T-helper 22 cell (primary cell): ENCODE results near the gene IL1RAPL1.
"Not testable (repeated sequence)": the region's sequence is repeated elsewhere in the genome, so short reads cannot be mapped to it uniquely, and the experiment has no call there.

Experiments
- DNase-seq: peaks from one replicate; pipeline ENCODE4 v3.0.0-alpha.2; 2020; ENCODE audit warnings: low read depth

The IL1RAPL1 gene

GRCh38 chrX:28628120-28628519, 40.9 kb downstream of the IL1RAPL1 start:
- DNase-seq: no peak

GRCh38 chrX:28638775-28639174, 51.5 kb downstream of the IL1RAPL1 start:
- no peak for DNase-seq

- no peak for DNase-seq
These were observed 52.2 kb downstream of the IL1RAPL1 start for GRCh38 chrX:28639451-28639850.

- DNase-seq: no peak
These were observed 62.3 kb downstream of the IL1RAPL1 start for GRCh38 chrX:28649541-28649940.

- no peak for DNase-seq
These were observed 63.9 kb downstream of the IL1RAPL1 start for GRCh38 chrX:28651186-28651585.

- no peak for DNase-seq
These were observed 72.0 kb downstream of the IL1RAPL1 start for GRCh38 chrX:28659269-28659668.

GRCh38 chrX:28665778-28666177, 78.5 kb downstream of the IL1RAPL1 start:
- no peak for DNase-seq

- DNase-seq: no peak
These were observed 81.1 kb downstream of the IL1RAPL1 start for GRCh38 chrX:28668303-28668702.

GRCh38 chrX:28668957-28669356, 81.7 kb downstream of the IL1RAPL1 start:
- DNase-seq: no peak

GRCh38 chrX:28670074-28670473, 82.8 kb downstream of the IL1RAPL1 start:
- no peak for DNase-seq

- DNase-seq: no peak
These were observed 87.9 kb downstream of the IL1RAPL1 start for GRCh38 chrX:28675173-28675572.

GRCh38 chrX:28693101-28693500, 105.9 kb downstream of the IL1RAPL1 start:
- DNase-seq: no peak

GRCh38 chrX:28697732-28698131, 110.5 kb downstream of the IL1RAPL1 start:
- no peak for DNase-seq

- no peak for DNase-seq
These were observed 114.0 kb downstream of the IL1RAPL1 start for GRCh38 chrX:28701222-28701621.

- DNase-seq: no peak
These were observed 119.7 kb downstream of the IL1RAPL1 start for GRCh38 chrX:28706964-28707363.

GRCh38 chrX:28709421-28709820, 122.2 kb downstream of the IL1RAPL1 start:
- DNase-seq: no peak

- no peak for DNase-seq
These were observed 130.6 kb downstream of the IL1RAPL1 start for GRCh38 chrX:28717864-28718263.

- no peak for DNase-seq
These were observed 131.2 kb downstream of the IL1RAPL1 start for GRCh38 chrX:28718450-28718849.

GRCh38 chrX:28719620-28720019, 132.4 kb downstream of the IL1RAPL1 start:
- no peak for DNase-seq

- no peak for DNase-seq
These were observed 165.1 kb downstream of the IL1RAPL1 start for GRCh38 chrX:28752330-28752729.

GRCh38 chrX:28756175-28756574, 168.9 kb downstream of the IL1RAPL1 start:
- DNase-seq: no peak

GRCh38 chrX:28756647-28757046, 169.4 kb downstream of the IL1RAPL1 start:
- no peak for DNase-seq

- DNase-seq: no peak
These were observed 170.0 kb downstream of the IL1RAPL1 start for GRCh38 chrX:28757290-28757689.

GRCh38 chrX:28766561-28766960, 179.3 kb downstream of the IL1RAPL1 start:
- not testable (repeated sequence) for DNase-seq

- DNase-seq: no peak
These were observed 186.6 kb downstream of the IL1RAPL1 start for GRCh38 chrX:28773807-28774206.
